H1 (cell line): ENCODE data around the gene DDC. TPM values are rescaled to one million over a fixed set of nuclear protein-coding genes. Genes with fewer than 3 reads are reported as not detected.

Source experiments
- CTCF ChIA-PET: fragments of 300-600 bp; sonication (Branson Sonifier 250); formaldehyde crosslinking; loops from one replicate; lab custom pipeline; 2021; ENCODE audit not compliant: partially characterized antibody; lab: Charles Lee
- POLR2A ChIA-PET: fragments of 300-600 bp; sonication (Branson Sonifier 250); formaldehyde crosslinking; loops from one replicate; lab custom pipeline; 2021; ENCODE audit warnings: inconsistent platforms; ENCODE audit not compliant: partially characterized antibody; lab: Charles Lee
- DNase-seq, 2 experiments: peaks; one replicate each; pipeline versions ENCODE4 v3.0.0 to v3.0.0-alpha.2; 2010 to 2022; ENCODE audit warnings: low spot score in 2 of 2, low read depth in 1 of 2, mixed read lengths in 1 of 2
- FAIRE-seq: peaks from 2 replicates; lab custom pipeline; 2011; peaks lifted over from hg19 to GRCh38; lab: Jason Lieb, UNC
- H2AFZ ChIP-seq: 2 replicates; pipeline ENCODE4 v1.8.1; 2012; ENCODE audit warnings: low read length, inconsistent platforms
- H2AK5ac ChIP-seq: 2 replicates; pipeline ENCODE4 v1.6.1; 2013; ENCODE audit warnings: low read depth, low read length
- H2BK120ac ChIP-seq: replicated peaks from 2 replicates; pipeline ENCODE3; 2013; ENCODE audit warnings: low read depth, low read length, inconsistent platforms
- H2BK12ac ChIP-seq: 2 replicates; pipeline ENCODE4 v1.6.1; 2013; ENCODE audit warnings: low read depth, low read length
- H2BK15ac ChIP-seq: 2 replicates; pipeline ENCODE4 v1.6.1; 2013; ENCODE audit warnings: low read length
- H2BK20ac ChIP-seq: 2 replicates; pipeline ENCODE4 v1.6.1; 2013; ENCODE audit warnings: low read length
- H2BK5ac ChIP-seq: 2 replicates; pipeline ENCODE4 v1.6.1; 2013; ENCODE audit warnings: low read depth, low read length
- H3K14ac ChIP-seq: 2 replicates; pipeline ENCODE4 v1.6.1; 2013; ENCODE audit warnings: inconsistent platforms; ENCODE audit not compliant: insufficient read length
- H3K18ac ChIP-seq: 2 replicates; pipeline ENCODE4 v1.6.1; 2013; ENCODE audit warnings: low read length; ENCODE audit errors: extremely low read depth
- H3K23ac ChIP-seq: 2 replicates; pipeline ENCODE4 v1.6.1; 2013; ENCODE audit warnings: inconsistent platforms; ENCODE audit not compliant: insufficient read length
- H3K23me2 ChIP-seq: 2 replicates; pipeline ENCODE4 v1.6.1; 2013; ENCODE audit warnings: low read depth, low read length
- H3K27ac ChIP-seq: 2 replicates; pipeline ENCODE4 v1.6.1; 2011; ENCODE audit warnings: low read depth, low read length, inconsistent platforms
- H3K27me3 ChIP-seq, 4 experiments: replicated peaks in 1 of 4; 1 replicate in 1 of 4; 2 replicates in 3 of 4; pipeline versions ENCODE4 v1.6.1 to v1.8.1; 2011 to 2013; ENCODE audit warnings: low read length in 3 of 4, mild to moderate bottlenecking in 3 of 4, inconsistent platforms in 2 of 4, mixed read lengths in 2 of 4, moderate library complexity in 1 of 4; ENCODE audit not compliant: control insufficient read depth in 3 of 4, insufficient read depth in 3 of 4; ENCODE audit errors: extremely low read depth in 1 of 4
- H3K36me3 ChIP-seq, 4 experiments: 2 replicates each; pipeline versions ENCODE4 v1.6.1 to v1.8.1; 2011 to 2013; ENCODE audit warnings: mild to moderate bottlenecking in 4 of 4, low read length in 3 of 4, moderate library complexity in 2 of 4, control low read depth in 1 of 4, inconsistent platforms in 1 of 4; ENCODE audit not compliant: insufficient read depth in 4 of 4, control insufficient read depth in 2 of 4
- H3K4ac ChIP-seq: replicated peaks from 2 replicates; pipeline ENCODE3; 2013; ENCODE audit warnings: low read length, low read depth, mixed read lengths, inconsistent platforms; ENCODE audit not compliant: insufficient read length
- H3K4me1 ChIP-seq, 4 experiments: replicated peaks in 1 of 4; 1 replicate in 1 of 4; 2 replicates in 3 of 4; pipeline versions ENCODE4 v1.6.1 to v1.8.1; 2011 to 2013; ENCODE audit warnings: low read length in 3 of 4, inconsistent platforms in 2 of 4, mixed read lengths in 1 of 4; ENCODE audit not compliant: insufficient read depth in 4 of 4, control insufficient read depth in 3 of 4
- H3K4me2 ChIP-seq, 2 experiments: 2 replicates each; pipeline versions ENCODE4 v1.6.1 to v1.8.1; 2011 to 2013; ENCODE audit warnings: low read depth in 2 of 2, low read length in 2 of 2, control low read depth in 1 of 2, inconsistent platforms in 1 of 2, mild to moderate bottlenecking in 1 of 2; ENCODE audit not compliant: insufficient read depth in 1 of 2
- H3K4me3 ChIP-seq, 4 experiments: fragments of 200-600, 300-600 bp in 1 of 4; sonication (generic), shearing (Covaris generic), sonication (Bioruptor Twin) in 1 of 4; 2 replicates each; pipeline versions ENCODE4 v1.5.1 to v1.8.1; 2011 to 2016; ENCODE audit warnings: low read length in 4 of 4, low read depth in 3 of 4, control low read depth in 2 of 4, inconsistent platforms in 2 of 4, mild to moderate bottlenecking in 2 of 4, mixed read lengths in 1 of 4, moderate library complexity in 1 of 4; ENCODE audit not compliant: insufficient read depth in 2 of 4; ENCODE audit errors: extremely low read depth in 1 of 4
- H3K56ac ChIP-seq: replicated peaks from 2 replicates; pipeline ENCODE3; 2013; ENCODE audit warnings: low read depth, mild to moderate bottlenecking, mixed read lengths, low read length, inconsistent platforms; ENCODE audit not compliant: insufficient read length
- H3K79me1 ChIP-seq: 2 replicates; pipeline ENCODE4 v1.6.1; 2013; ENCODE audit warnings: low read depth, low read length, control low read depth
- H3K79me2 ChIP-seq, 2 experiments: 2 replicates each; pipeline versions ENCODE4 v1.6.1 to v1.8.1; 2012 to 2013; ENCODE audit warnings: low read length in 2 of 2, mild to moderate bottlenecking in 2 of 2, inconsistent platforms in 1 of 2; ENCODE audit not compliant: insufficient read depth in 2 of 2, control insufficient read depth in 1 of 2
- H3K9ac ChIP-seq, 4 experiments: replicated peaks in 1 of 4; 1 replicate in 1 of 4; 2 replicates in 3 of 4; pipeline versions ENCODE4 v1.6.1 to v1.8.1; 2011 to 2013; ENCODE audit warnings: low read depth in 3 of 4, low read length in 3 of 4, control low read depth in 2 of 4, mild to moderate bottlenecking in 2 of 4, moderate library complexity in 2 of 4, inconsistent platforms in 1 of 4; ENCODE audit errors: extremely low read depth in 1 of 4
- H3K9me3 ChIP-seq, 2 experiments: 2 replicates each; pipeline versions ENCODE4 v1.6.1 to v1.8.1; 2012 to 2013; ENCODE audit warnings: mild to moderate bottlenecking in 2 of 2, moderate library complexity in 2 of 2, control low read depth in 1 of 2, inconsistent platforms in 1 of 2, low read depth in 1 of 2, low read length in 1 of 2, mixed read lengths in 1 of 2; ENCODE audit not compliant: insufficient read depth in 2 of 2
- H4K20me1 ChIP-seq, 2 experiments: replicated peaks in 1 of 2; 2 replicates each; pipeline versions ENCODE3 to v1.8.1; 2011 to 2013; ENCODE audit warnings: inconsistent platforms in 2 of 2, low read length in 2 of 2, mild to moderate bottlenecking in 1 of 2; ENCODE audit not compliant: insufficient read depth in 2 of 2, control insufficient read depth in 1 of 2
- H4K5ac ChIP-seq: 2 replicates; pipeline ENCODE4 v1.6.1; 2013; ENCODE audit warnings: low read length, low read depth, mixed read lengths, inconsistent platforms; ENCODE audit not compliant: insufficient read length
- H4K8ac ChIP-seq: 2 replicates; pipeline ENCODE4 v1.8.0; 2013; ENCODE audit warnings: mild to moderate bottlenecking, moderate library complexity, low read length, inconsistent platforms; ENCODE audit not compliant: insufficient read depth; ENCODE audit errors: extremely low read depth
- H4K91ac ChIP-seq: replicated peaks from 2 replicates; pipeline ENCODE3; 2013; ENCODE audit warnings: low read length, mixed read lengths, inconsistent platforms; ENCODE audit not compliant: insufficient read length
- BCL11A ChIP-seq, 2 experiments: IDR thresholded peaks; one replicate each; pipeline ENCODE4 v1.6.1; 2011; ENCODE audit warnings: low read depth in 2 of 2, low read length in 2 of 2, mild to moderate bottlenecking in 2 of 2
- CTBP2 ChIP-seq: IDR thresholded peaks from 2 replicates; pipeline ENCODE4 v1.7.0; 2011; ENCODE audit warnings: borderline replicate concordance, mild to moderate bottlenecking, moderate library complexity, mixed read lengths, low read length; ENCODE audit not compliant: insufficient read depth, insufficient read length
- EP300 ChIP-seq, 2 experiments: IDR thresholded peaks; 1 replicate in 1 of 2; 2 replicates in 1 of 2; pipeline ENCODE4 v1.6.1; 2011 to 2012; ENCODE audit warnings: low read depth in 2 of 2, low read length in 2 of 2, mild to moderate bottlenecking in 2 of 2, borderline replicate concordance in 1 of 2, inconsistent platforms in 1 of 2, moderate library complexity in 1 of 2
- GABPA ChIP-seq: IDR thresholded peaks from 2 replicates; pipeline ENCODE4 v1.6.1; 2011; ENCODE audit warnings: mild to moderate bottlenecking, low read length, moderate library complexity, borderline replicate concordance; ENCODE audit not compliant: insufficient read depth
- RAD21 ChIP-seq, 2 experiments: IDR thresholded peaks in 1 of 2; conservative IDR thresholded peaks in 1 of 2; 2 replicates each; pipeline ENCODE4 v1.6.1; 2011; ENCODE audit warnings: low read depth in 2 of 2, low read length in 2 of 2, improper control_type of control experiment in 1 of 2, inconsistent platforms in 1 of 2, mild to moderate bottlenecking in 1 of 2, moderate library complexity in 1 of 2
- RFX5 ChIP-seq: IDR thresholded peaks from 2 replicates; pipeline ENCODE4 v1.6.1; 2011; ENCODE audit warnings: low read depth, low read length, improper control_type of control experiment, borderline replicate concordance
- RNF2 ChIP-seq: fragments of 200-900, 300-1000 bp; sonication (generic); IDR thresholded peaks from 2 replicates; pipeline ENCODE4 v1.7.1; 2016; ENCODE audit warnings: borderline replicate concordance, low read depth, mild to moderate bottlenecking, antibody characterized with exemption, low read length; ENCODE audit not compliant: poor library complexity, severe bottlenecking; ENCODE audit errors: missing control alignments
- TAF7 ChIP-seq: optimal IDR thresholded peaks from 2 replicates; pipeline ENCODE3; 2011; ENCODE audit warnings: low read depth, mild to moderate bottlenecking, inconsistent platforms, low read length, moderate library complexity, borderline replicate concordance
- WGBS, 2 experiments: shearing (Covaris generic) in 1 of 2; methylation state at CpG; one replicate each; pipeline versions ENCODE4 v1.1.6 to v1.1.7; 2013 to 2015; ENCODE audit warnings: low lambda C conversion rate in 2 of 2, mixed read lengths in 2 of 2, inconsistent platforms in 1 of 2, low coverage in 1 of 2, missing lambda C conversion rate in 1 of 2; ENCODE audit not compliant: insufficient replicate concordance in 2 of 2, insufficient coverage in 1 of 2, insufficient read length in 1 of 2; ENCODE audit errors: extremely low coverage in 1 of 2, missing lambda C conversion rate in 1 of 2; 5-methylcytosine and 5-hydroxymethylcytosine counted together
- polyA plus RNA-seq, 7 experiments: library from polyadenylated mRNA; depleted of rRNA in 3 of 7; stranded (reverse) in 5 of 7; unstranded in 2 of 7; fragments of >200 nt in 5 of 7; fragments of 200-250 nt in 2 of 7; gene quantifications; 1 replicate in 5 of 7; 2 replicates in 1 of 7; 4 replicates in 1 of 7; pipeline versions ENCODE4 v1.2.1 to v1.2.3, GENCODE V29; 2011 to 2013; ENCODE audit warnings: missing spikeins in 2 of 7, mixed read lengths in 2 of 7
- total RNA-seq: library from RNA; stranded (reverse); fragmentation: NEBNext Ultra II Directional; extraction: Animal tissue kit (Norgen Biotek cat#: 25700); gene quantifications from 2 replicates; pipeline ENCODE4 v1.2.1, GENCODE V29; 2021
- TF ChIP-seq, protein P1 (sequence below): IDR thresholded peaks from 2 replicates; pipeline ENCODE4 v1.6.1; 2012; ENCODE audit warnings: inconsistent platforms

DDC gene
- total and polyA plus RNA-seq, 2 of the 8 experiments (the other 6 are each of a cell fraction or from before 2014, with no cell fraction given), result 0.05 TPM; not detected in 1

- Histone ChIP-seq H3K4ac (no peak overlapping the region), H2BK20ac (no peak overlapping the region), H3K9ac (no peak overlapping the region), H2BK5ac (no peak overlapping the region), H3K18ac (no peak overlapping the region), H2AK5ac (no peak overlapping the region), H3K23me2 (no peaks in the 10 kb centered on the region), H3K23ac (no peak overlapping the region), H3K27me3 (no peaks in the 10 kb centered on the region), H3K4me3 (no peak overlapping the region), H3K36me3 (no peaks in the 10 kb centered on the region), H4K91ac (no peak overlapping the region), H3K14ac (no peak overlapping the region), H3K27ac (no peak overlapping the region), H3K56ac (no peak overlapping the region), H3K79me2 (no peaks in the 10 kb centered on the region), H2AFZ (no peak overlapping the region), H2BK15ac (no peak overlapping the region), H2BK12ac (no peak overlapping the region), H4K20me1 (no peaks in the 10 kb centered on the region), H4K8ac (no peak overlapping the region), H3K4me1 (no peaks in the 10 kb centered on the region), H3K4me2 (no peak overlapping the region), H3K9me3 (peaks cover 16 to 24% of the 10 kb centered on the region in 2 experiments), H2BK120ac (no peak overlapping the region), H3K79me1 (no peaks in the 10 kb centered on the region), H4K5ac (no peak overlapping the region)
- TF ChIP-seq EP300 (IDR thresholded peaks at IDR 0.05; ENCODE audit: borderline replicate concordance in 1 of 2, low read depth in 2 of 2, low read length in 2 of 2) (no peak), RNF2 (no peak), GABPA (no peak), BCL11A (IDR thresholded peaks at IDR 0.05; ENCODE audit: low read depth in 2 of 2, low read length in 2 of 2) (no peak), TAF7 (no peak), RAD21 (IDR thresholded peaks at IDR 0.05 in 1 of 2, conservative IDR thresholded peaks at IDR 0.05 in 1 of 2; ENCODE audit: low read depth in 2 of 2, low read length in 2 of 2) (no peak), RFX5 (no peak), CTBP2 (no peak)
- TF ChIP-seq, protein P1, sequence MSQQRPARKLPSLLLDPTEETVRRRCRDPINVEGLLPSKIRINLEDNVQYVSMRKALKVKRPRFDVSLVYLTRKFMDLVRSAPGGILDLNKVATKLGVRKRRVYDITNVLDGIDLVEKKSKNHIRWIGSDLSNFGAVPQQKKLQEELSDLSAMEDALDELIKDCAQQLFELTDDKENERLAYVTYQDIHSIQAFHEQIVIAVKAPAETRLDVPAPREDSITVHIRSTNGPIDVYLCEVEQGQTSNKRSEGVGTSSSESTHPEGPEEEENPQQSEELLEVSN, result no peak
- FAIRE-seq, result no peak
- 87% methylated on average over 5 of the region's 5 CpGs; no CpG with 5 or more reads in 1 of the 2 experiments for WGBS, 2 experiments
- ChIA-PET POLR2A (no interaction called here), CTCF (interaction anchor here (1.2 to 1.3 kb wide), 2 partner anchors 8 to 53 kb away, joined by 3 to 4 read pairs; no protein-coding TSS in a partner anchor)
- DNase-seq, result no peak
These were observed 14.9 kb upstream of the DDC start for GRCh38 chr7:50580057-50580456.
